HG03025 (cell line): ENCODE results near the gene CELF4.

Experiments
- ATAC-seq: cut with Tn5 transposase; IDR thresholded peaks from one replicate; pipeline ENCODE4 v1.9.1; 2021; ENCODE audit warnings: mild to moderate bottlenecking, moderate library complexity; ENCODE audit not compliant: unreplicated experiment, low FRiP score

Gene CELF4

DNA sequence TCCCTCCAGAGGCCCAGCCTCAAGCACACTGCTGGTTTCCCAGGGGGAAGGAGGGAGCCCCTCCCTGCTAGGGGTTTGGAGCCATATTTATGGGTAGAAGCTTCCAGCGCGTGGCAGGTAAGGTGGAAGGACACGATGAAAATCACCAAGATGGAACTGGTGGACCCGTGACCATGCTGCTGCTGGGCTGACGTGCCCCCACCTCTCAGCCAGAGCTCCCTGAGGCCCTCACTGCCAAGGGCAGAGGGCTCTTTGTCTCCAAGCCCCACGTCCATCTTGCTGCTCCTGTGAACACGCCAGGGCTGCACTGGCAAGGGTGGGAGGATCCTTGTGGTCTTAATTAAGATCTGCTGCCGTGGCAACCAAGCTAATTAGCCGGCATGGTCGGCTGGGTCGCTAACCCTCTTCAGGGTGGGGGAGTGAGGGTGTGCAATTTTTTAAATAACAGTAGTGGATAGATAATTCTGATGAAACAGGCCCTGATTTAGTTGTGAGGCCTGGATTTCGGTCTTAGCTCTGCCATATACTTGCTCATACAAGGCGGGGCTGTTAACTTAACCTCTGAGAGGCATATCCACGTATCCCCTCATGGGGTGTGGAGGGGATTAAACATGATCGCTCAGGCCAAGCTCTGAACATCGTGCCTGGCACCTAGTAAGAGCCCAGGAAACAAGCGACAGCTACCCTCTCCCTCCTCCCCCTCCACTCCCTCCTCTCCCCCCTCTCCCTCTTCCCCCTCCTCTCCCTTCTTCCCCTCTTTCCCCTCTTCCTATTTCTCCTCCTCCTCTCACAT lies 232.8 kb downstream of the CELF4 start:
- ATAC-seq = no peak

DNA sequence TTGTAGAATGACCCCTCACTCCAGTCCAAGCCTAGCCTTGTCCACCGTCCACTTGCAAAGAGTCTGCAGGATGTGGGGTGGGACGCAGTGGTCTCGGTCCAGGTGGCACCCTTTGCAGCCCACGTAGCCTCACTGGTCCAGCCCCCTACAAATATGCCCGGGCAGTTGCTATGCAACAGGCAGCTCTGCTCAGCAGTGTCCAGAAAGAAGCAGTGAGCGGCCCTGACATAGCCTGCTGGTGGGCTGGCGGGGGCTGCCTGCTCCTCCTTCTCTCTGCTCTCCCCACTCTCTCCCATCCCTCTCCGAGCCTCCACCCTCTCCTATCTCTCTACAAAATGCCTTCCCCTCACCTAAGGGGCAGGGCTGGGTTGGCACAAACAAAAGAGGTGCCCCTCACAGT lies 233.4 kb downstream of the CELF4 start:
- ATAC-seq = no peak

DNA sequence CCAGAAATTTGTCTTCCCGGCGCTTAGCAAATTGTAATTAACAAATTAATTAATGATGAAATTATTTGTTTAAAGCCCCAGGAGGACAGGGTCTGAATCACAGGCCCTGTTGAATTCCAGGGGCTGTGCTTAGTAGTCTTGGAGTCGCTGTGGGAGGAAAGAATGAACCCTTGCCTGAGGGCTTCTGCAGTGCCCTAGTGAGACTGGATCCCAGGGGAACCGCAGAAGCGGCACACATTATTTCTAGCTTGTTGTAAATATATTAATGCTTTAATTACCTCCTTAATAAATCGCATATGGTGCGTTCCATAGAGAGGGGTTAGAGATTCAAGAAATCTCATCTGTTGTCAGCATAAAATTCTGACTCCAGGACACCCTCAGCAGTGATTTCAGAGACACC lies 235.4 kb downstream of the CELF4 start:
- no peak for ATAC-seq

DNA sequence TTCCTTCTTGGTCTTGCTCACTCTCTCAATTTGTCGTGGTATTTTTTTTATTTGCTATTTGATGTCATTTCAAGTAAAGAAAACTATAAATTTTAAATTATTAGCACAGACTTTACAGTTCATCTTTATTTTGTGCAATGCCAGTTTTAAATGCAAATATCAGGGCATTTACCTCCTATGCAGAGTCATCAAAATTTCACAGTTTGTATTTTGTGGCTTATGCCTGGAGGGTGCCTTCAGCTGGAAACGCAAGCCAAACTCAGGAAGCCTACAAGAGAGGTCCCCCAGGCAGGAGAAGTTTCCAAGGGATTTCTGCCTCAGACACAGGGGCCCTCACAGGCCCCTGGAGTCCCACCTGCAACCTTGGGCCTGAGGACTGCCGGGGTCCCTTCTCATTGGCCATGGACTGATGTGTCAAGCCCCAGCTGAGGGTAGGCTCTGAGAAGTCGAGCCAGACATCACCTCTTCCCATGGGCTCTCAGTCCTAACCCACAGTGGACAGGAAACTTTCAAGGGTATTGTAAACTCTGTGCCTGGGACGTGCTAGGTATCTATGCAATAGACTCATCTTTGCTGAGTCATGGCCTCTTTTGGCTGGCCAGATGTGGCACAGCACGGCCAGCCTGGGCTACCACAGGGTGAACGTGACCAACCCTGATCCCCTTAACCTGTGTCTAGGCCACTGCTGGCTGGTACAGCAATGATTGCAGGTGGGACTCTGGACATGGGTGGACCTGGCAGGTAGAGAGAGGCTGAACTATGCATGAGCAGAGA lies 236.5 kb downstream of the CELF4 start:
- no peak for ATAC-seq

DNA sequence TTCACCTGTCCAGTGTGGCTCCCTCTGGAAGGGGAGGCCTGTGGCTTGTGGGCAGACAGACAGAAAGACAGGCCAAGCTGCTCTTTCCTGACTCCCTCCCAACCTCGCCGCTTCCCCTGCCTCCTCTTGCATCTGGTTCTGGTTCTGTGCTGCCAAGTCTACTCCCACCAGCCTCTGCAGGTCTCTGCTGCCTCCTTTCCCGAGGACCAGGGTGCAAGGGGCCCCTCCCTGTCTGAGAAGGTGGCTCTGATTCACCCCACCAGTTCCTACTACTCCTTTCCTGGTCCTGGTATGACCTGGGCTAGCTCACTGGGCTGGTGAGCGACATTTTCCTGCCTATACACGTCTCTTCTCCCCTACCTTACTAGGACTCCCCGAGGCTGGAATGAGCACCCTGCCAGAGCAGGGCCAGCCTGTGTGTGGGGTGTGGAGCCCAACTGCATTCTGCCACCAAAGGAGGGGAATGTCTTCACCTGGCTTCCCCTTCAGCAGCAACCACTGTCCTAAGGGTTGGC lies 238.5 kb downstream of the CELF4 start:
- no peak for ATAC-seq

DNA sequence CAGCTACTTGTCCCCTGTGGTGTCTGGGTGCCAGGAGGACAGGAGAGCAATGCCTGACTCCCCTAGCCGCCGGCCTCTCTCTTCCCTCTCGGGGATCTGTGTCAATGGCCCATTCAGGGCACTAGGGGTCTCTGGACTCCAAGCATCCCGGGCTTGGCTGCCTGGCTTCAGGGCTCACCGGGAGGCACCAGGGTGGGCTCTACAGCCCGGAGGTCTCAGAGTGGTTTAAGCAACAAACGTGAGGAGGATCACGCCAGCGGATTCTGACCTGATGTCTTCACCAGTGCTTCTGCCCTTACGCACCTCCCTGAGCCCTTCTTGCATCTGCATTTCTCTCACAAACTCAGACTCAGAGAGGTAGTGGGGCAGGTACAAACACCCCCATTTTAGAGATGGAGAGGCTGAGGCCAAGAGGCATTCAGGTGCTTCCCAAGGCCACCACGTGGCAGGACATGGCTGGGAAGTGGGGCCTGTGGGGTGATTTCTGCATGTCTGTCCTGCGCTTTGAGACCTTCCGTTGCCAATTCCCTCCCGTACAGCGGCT lies 243.0 kb downstream of the CELF4 start:
- ATAC-seq = peak; percentile 54

DNA sequence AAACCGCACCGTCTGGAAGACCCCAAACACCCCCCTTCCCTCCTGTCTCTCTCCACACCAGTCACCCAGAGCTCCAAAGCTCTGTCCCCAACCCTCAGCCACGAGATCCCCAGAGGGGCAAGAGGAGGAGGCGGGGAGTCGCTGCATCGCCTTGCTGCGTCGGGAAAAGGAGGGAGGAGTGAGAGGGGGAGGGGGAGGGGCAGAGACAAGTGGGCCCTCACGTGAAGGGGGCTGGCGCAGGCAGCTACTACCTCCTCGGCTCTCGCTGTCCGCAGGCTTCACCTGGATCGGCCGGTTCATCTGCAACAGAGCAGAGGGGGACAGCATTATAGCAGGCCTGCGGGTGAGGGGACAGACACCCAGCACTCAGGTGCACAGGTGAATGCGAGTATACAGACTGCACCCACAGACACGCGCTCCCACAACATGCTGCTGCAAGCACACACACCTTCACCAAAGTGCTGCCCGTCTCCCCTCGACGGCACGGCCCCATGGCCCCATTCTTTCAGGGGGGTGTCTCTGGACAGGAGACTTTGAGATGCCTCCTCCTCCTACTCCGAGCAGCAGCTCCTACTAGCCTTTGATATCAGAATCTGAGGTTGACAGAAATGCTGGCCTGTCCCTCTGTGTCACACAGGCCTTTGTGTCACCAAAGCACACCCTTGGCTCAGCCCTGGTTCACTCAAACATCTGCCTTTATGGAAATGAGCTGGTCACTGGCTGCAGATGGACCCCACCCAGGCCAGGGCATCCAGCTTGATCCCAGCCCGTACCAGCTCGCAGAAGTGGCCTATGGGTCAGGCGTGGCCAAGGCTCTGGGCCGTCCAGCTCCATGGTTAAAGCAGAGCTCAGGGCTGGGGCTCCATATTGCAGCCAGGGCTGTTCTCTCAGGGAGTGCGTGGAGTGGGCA lies 243.8 kb downstream of the CELF4 start:
- no peak for ATAC-seq

DNA sequence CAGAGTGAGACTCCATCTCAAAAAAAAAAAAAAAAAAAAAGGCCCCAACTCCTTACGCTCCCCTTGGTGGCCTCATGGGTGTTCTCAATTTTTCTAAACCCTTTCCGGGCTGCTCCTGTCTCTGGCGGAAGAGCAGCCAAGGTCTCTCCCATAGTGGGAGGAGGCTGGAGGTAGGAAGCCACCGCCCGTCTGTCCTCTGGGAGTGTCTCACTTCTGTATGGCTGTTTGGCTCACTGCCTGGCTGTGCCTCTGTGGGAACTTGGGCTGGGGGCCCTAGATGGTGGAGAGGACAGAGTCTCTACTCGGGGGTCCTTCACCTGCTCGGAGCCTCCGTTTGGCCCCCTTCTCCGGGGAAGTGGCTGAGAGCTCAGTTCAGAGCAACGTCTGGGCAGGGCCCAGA lies 245.3 kb downstream of the CELF4 start:
- ATAC-seq = no peak

DNA sequence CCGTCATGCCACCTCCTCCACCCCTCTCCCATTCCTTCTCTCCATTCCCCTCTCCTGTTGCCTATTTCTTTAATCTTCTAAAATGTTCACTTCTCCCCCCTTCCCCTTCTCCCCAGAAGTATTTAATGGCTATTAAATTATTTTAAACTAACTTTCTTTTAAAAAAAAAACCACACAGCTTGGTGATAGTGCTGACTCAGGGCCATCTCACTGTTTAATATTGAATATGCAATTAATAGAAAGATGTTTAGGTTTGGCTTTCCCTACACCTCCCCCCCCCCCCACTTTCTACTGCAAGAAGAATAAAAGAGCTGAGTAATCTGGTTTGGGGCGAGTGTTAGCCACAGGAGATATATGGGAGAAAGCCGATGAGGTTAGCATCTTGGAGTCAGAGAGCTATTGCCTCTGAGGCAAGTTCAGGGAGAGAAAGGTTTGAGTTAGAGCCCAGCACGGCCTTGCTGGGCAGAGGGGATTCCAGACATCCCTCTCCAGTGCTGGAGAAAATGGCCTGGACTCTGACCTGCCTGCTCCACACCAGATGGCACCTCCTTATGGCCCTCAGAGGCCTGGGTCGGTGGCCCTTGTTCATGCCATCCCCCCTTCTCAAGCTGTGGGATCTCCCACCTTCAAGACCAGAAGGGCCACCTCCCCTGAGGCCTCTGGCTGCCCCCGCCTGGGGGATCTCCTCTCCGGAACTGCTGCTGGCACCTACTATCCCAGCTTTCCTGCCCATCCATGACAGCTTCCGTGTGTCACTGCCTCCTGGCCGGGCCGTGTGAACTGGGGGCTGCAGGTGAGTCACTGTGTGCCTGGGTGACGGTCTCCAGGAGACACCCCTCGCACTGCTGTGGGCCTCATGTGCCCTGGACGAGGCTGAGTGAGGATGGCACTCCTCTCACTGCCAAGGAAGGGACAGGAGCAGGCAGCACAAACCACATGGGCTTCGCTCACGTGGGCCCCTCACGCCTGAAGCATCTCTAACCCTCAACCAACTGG lies 246.9 kb downstream of the CELF4 start:
- ATAC-seq = no peak

DNA sequence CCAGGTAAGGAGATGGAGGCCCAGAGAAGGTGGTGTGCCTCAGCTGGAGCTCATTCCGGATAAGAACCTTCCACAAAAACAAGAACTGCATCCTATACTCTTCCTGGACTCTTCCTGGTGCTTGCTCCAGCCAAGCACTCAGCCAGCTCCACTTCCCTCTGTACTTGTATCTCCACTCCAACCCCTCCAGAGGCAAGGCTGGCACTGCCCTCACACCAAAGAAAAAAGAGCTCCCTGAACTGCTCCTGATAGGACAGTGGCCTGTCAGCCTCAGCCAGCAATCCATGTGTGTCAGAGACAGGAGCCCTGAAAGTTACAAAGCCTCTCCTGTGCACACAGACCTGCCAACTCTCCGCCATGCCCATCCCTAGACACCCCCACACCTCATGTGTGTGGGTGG lies 248.1 kb downstream of the CELF4 start:
- ATAC-seq = no peak

DNA sequence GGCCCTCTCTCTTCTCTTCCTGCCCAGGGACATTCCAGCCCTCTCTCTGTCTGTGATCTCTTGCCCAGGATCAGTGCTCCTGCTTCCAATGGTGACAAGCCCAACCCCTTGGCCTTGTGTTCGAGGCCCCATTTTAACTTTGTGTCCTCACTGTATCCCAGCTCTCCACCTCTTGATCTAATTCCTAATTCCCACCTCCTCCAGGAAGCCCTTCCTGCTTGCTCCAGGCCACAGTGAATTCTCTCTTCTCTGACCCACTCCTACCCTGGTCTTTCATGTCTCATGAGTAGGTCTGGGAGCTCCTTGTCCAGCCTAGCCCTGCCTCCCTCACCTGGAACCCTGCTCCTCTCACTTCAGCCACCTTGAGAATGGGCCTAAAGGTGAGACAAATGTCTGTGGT lies 249.1 kb downstream of the CELF4 start:
- ATAC-seq = no peak

DNA sequence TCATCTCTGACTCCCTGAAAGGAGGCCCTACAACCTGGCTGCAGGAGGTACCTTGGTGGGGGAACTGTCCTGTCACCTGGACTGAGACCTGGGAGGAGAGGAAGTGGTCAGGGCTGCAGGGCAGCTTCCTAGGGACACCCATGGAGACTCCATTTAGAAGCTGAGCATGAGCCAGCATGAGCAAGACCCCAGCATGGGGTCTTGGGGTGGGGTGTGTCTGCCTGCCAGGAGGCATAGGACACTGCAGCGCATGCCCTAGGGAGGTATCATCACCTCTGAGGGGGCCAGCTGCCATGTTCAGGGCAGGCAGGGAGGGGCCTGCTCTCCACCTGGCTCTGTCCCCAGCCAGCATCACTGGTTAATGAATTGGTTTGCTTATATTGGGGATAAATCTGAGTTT lies 249.7 kb downstream of the CELF4 start:
- no peak for ATAC-seq

DNA sequence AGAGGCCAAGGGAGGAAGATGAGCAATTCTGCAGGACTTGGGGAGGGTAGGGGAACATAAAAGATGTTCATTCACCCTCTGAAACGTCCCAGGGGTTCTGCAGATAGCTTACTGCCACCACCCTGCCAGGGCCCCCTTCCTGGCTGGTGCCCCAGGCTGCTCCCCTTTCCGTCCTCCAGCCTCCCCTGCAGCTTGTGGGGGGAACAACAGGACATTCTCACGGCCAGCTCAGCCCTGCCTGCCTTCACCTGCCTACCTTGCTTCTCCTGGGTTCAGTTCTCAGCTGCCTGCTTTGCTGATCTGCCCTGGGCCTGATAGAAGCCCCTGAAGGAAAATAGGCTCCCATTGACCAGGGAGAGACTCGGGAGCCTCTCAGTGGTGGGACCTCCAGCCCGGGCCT lies 251.1 kb downstream of the CELF4 start:
- ATAC-seq = no peak

DNA sequence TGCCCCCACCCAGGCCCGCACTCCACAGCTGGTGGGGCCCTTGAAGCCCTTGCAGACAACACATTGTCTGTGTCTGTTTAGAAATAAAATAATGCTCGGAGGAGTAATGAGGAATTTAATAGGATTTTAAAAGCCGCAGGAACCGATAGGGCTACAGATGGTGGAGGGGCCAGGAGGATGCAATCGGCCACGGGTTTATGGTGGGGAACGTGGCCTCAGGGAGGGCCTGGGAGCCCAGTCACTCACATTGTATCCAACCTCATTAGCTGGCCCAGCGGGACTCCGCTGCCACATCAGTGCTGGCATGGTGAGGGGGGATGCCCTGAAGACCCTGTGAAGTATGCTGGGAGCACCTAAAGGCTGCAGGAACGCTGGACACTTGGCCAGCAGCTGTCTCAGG lies 252.0 kb downstream of the CELF4 start:
- no peak for ATAC-seq

DNA sequence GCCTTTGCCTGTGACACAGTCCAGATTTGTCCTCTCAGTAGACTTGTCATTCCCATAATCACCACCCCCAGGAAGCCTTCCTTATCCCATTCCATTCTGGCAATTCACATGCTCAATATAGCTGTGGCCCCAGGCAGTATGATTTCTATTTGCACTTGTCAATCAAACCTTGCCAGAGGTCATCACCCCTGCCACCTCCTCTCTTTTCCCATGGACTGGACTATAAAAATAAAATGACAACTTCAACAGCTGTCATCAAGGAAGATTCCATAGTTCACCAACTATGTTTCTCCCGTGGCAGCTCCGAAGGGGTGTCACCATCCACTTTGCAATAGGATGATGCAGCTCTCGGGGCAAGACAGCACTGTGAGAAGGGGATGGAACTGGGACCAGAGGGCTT lies 255.7 kb downstream of the CELF4 start:
- no peak for ATAC-seq

DNA sequence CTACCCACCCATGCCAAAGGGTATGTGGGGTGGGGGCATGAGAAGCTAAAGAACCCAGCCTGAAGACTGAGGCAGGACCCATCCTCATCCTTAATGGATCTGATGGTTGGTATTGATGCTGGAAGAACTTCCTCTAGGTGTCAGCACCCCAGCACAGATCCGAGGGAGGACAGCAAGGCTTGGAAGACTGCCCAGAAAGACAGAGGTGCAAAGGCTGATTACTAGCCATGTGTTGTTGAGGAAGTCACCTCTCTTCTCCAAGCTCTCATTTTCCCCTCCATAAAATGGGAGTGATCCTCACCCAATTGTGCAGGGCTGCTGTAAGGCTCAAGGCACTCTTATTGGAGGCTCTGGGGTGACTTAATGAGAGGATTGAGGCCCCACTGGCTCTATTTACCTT lies 256.5 kb downstream of the CELF4 start:
- no peak for ATAC-seq

DNA sequence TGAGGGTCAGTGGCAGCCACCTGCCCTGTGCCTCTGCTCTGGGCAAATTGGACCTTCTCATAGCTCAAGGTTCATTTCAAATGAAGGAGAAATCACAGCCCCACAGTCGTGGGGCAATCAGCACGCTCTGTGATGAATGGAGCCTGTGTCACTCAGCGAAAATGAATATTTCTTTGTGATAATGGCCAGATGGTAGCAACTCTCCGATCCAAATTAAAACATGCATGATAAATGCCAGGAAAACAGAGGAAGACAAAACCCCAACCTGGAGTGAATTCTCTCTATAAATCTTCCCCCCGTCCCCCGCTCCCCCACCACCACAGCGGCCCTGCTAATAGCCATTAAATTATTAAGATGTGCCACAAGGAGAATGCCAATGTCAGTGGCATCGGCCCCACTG lies 258.4 kb downstream of the CELF4 start:
- no peak for ATAC-seq

DNA sequence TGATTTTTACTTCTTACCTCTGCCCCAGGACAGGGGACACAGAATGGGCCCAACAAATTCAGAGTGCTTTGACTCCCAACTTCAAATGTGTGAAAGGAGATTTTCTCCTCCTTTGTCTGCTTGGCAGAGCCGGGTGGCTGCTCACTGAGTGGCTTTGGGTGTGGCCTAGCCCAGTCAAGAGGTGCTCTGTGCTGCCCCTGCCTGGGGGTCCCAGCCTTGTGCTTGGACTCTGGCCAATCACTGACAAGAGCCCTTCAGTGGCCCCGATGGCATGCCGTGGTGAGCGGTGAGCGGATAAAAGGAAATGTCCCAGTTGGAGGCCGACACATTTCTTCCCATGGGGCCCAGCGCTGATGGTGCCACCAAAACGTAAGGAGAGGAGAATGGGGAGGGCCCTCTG lies 259.2 kb downstream of the CELF4 start:
- ATAC-seq = no peak

DNA sequence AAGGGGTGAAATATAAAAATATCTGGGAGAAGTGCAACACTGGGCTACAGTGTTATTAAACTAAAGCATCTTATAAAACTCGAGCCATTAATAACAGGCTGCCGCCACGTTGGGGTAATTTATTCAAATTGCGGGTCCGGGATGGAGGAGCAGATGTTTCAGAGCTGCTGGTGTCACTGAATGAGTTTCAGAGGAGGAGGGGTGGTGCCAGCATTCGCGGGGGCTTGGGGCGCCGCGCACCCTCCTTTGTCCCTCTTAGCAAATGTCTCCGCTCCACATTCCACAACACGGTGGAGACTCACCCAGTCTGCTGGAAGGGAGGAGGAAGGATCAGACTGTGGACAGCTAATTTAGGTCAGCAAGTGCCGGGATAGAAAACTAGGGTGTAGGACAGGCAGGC lies 260.5 kb downstream of the CELF4 start:
- ATAC-seq = no peak
